ENCODE data around the gene PTPN2.

The PTPN2 gene

DNA sequence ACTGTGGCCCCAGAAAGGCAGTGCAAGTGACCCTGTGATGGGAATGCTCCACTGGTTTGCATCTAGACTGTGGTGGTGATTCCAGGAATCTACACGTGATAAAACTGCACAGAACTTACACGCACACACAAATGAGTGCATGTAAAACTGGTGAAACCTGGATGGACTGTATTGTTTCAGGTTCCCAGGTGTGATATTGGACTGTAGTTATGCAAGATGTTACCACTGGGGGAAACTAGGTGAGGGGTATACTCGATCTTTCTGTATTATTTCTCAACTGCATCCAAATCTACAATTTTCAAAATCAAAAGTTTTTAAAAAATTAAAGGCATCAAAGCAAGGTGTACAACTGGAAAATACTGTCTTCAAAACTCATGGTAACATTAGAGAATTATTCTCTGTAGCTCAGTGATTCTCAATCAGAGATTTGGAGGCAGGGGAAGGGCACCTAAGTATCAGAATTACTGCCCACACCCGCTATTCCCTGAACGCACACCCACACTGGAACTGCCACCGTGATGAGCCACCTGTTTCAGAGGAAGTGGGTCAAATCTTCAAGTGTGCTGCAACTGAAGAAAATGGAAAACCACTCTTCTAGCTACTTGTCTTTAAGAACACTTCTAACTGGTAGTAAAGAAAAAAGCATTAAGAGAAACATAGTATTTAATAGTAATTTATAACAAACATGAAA, 26.7 kb downstream of the PTPN2 start:
- no peak for DNase-seq

DNA sequence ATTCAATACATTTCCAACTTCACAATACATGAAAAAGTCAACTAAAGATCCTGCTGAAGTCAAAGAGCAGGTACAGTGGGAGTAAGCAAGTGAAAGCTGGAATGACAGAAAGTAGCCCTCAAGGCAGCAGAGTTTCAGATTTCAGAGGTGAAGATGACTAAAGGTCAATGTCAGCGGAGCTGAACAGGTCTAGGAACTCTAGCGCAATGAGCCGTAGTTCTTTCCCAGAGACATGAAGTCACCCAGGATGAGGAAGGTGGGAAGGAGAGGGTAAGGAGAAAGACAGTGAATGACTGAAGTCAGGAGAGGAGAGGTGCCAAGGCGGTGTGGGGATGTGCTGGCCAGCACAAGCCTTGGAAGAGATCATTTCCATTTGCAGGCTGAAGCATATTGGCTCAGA, 28.1 kb downstream of the PTPN2 start:
- no peak for DNase-seq

DNA sequence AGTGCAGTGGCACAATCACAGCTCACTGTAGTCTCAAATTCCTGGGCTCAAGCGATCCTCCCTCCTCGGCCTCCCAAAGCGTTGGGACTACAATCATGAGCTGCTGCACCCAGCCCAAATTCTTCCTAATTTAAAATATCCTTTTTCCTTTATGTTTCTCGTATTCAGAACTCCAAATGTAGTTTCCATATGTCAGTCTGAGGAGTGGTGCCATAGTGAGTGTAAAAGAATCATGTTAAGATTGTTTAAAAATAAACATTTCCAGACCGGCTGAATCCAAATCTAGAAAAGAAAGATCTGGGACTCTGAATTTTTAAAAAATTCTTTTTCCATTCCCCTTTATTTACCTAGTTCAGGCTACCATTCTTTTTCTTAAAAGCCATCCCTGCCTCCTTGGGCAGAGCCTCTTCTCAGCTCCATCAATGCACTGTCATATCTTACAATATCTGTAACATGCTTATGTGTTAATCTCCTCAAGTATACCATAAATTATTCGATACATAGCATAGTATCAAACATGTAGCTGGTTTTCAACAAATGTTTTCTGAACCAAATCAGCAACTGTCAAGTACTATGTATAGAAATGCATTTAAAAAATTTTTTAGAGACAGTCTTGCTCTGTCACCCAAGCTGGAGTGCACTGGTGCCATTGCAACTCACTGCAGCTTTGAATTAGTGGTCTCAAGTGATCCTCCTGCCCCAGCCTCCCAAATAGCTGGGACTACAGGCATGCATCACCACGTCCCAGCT, 31.3 kb downstream of the PTPN2 start:
- DNase-seq = no peak

DNA sequence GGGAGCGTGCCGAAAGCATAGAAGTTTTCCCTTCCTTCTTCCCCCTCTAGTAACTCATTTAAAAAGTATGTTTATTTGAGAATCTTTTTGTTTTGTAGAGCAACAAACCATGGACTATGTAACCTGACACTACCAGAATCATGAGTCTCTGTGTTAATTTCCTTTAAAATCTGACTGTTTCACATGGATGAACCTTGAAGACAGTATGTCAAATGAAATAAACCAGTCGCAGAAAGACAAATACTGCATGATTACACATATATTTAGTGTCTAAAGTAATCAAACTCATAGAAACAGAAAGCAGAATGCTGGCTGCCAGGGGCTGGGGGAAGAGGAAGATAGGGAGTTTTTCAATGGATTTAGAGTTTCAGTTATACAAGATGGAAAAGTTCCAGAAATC, 32.3 kb downstream of the PTPN2 start:
- DNase-seq = no peak

DNA sequence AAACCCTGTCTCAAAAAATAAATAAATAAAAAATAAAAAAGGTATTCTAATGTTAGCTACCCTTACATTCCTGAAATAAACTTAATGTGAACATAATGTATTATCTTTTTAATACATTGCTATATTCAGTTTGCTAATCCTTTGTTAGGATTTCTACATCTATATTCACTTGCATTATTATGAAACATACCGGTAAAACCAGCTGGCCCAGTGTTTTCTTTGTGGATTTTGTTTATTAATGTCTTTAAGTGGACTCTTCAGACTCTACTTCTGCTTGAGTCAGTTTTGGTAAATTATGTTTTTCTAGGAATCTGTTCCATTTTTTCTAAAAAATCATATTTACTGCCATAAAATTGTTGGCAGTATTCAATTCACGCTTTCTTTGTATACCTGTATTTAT, 34.5 kb downstream of the PTPN2 start:
- no peak for DNase-seq

DNA sequence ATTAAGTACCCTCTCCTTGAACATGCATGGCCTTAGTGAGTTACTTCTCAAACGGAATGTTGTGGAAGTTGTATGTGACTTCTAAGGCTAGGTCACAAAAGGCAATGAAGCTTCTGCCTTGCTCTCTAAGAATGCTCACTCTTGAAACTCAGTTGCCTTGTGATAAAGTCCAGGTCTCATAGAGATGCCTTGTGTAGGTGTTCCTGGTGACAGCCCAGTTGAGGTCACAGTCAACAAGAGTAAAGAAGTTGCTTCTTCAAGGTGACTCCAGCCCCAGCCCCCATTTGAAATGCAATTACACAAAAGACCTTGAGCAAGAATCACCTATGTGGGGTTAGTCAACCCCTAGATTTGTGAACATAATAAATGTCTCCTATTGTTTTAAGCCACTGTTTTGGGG, 35.6 kb downstream of the PTPN2 start:
- no peak for DNase-seq

DNA sequence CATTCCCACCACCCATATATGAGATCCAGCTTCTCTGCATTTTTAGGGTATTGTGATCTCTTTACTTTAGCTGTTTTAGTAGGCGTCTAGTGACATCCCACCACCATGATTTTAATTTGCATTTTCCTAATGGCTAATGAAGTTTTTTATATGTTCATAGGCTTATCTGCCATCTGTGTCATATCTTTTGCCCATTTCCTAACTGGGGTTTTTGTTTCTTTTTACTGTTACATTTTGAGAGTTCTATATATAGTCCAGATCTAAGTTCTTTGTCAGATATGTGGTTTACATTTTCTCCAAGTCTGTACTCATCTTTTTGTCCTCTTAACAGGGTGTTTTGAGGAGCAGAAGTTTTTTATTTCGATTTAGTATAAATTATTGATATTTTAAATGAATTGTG, 39.6 kb downstream of the PTPN2 start:
- no peak for DNase-seq

DNA sequence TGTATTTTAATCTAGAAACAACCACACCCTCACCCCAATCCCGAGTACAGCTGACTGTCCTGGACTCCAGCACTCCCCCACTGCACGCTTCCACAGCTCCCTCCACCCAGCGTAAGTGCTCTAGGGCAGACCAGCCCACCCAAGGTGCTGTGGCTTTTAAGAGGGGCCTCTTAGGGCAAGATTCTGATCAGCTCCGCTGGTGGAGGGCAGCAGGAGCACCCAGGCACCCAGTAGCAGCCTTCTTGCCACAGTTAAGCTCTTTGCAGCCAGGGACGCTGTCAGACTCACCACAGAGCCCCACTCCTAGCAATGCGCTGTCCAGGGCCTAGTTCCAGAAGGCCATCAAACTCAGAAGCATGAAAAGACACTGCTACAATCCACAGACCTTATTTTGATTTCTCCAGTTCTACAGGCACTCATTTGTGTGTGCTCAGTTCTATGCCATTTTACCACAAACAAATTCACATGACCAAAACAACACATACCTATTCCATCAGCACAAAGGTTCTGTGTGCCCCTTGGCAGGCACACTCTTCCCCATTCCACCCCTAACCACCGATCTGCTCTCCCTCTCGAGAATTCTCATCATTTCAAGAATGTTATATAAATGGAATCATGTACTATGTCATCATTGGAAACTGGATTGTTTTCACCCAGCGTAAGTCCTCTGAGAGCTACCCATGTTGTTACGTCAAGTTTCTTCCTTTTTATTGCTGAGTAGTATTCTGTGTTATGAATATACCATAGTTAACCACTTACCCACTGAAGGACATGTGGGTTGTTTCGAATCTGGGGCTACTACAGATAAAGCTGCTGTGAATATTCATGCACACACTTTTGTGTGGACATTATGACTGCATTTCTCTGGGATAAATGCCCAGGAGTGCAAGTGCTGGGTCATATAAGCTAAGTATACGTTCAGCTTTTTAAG, 40.4 kb downstream of the PTPN2 start:
- no peak for DNase-seq

DNA sequence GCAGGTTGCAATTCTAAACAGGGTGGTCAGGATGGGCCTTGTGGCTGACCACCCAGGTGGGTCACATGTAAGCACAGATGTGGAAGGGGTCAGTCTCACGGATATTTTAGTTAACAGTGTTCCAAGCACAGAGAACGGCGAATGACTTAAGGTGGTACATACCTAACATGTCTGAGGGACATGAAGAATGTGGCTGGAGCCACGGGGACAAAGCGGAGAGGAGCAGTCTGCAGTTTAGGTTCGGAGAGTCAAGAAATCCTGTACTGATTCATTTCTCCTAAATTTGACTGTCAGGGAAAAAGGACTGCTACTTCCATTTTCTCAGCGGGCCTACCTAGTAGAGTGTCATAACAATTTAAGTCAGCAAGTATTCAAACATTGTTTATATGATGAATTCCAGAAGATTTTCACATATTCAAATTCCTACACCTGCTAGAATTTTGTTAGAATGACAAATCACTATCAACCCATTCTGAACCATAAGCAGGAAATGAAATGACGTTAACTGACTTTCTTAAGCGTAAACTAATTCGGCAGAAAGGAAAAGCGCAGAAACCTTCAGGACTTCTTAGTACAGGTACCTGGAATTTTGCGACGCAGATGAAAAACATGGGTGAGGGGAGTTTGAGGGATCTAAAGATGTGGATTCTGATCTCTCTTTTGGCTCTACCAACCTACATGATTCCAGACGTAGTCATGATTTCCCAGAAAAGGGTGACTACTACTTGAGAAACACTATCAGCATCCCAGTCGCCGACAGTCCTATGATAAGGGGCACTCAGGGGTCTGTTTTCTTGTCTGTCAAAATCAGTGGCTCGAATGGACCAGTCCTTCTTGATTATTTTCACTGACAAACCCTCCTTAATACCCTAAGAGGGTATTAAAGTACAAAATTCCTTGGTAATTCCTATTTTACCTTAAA, 41.3 kb downstream of the PTPN2 start:
- no peak for DNase-seq

DNA sequence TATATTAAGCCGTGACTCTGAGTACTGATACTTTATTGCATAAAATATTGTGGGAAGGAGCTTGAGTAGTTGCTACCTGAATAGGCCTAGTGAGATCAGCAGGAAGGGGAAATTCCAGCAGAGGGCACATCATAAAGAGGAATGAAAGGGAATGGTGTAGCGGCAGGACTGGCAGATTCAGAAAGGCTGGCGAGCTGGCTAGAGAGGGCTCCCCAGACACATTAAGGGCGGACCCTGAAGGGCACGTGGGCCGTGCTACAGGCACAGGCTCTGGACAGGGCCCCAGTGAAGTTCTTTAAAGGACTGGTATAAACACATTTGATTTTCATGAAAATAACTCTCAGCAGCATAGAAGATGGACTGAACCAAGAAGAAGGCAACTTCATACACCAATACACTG, 43.0 kb downstream of the PTPN2 start:
- no peak for DNase-seq

DNA sequence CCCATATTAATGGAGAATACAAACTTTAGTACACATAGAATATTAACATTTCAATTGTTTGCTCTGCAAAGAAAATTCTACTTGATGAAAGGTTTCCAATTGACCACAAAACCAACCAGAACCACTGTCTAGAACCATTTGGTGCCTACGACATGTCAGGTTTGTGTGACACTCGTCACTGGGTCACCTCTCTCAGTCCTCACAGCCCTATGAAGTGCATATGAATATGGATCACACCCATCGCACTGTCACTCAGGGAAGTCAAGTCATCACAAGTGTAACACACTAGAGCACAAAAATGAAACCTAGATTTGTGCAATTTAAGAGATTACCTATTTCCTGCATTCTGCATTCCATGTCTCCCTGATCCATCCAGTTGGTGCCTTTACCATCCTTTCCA, 43.7 kb downstream of the PTPN2 start:
- no peak for DNase-seq

DNA sequence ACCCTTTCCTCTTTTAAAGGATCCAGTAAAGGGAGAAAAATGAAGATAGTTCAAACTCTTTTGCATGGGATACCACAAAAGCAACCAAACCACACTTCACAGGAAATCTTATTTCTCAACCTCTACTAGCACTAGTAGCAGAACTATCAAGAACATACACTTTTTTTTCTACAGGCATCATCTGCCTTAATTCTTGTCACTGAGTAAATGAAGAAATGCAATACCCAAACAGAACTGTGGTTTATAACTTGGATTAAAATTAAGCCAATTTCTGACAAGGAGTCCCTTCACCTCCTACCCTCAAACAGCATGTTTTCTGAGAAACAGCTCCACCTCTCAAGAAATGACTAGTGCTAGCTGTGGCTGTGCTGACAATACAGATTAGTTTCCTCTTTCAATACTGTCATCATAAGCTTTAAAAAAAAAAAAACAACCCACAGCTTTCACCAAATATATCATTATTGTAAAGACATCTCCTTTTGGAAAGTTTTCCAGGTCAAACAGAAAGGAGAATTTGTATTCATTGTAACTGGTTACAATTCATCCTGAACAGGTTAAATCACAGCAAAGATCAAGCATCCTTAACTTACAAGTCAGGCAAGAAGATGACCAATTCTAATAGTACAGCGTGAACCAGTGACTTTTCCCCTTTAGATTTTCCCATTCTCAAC, 44.4 kb downstream of the PTPN2 start:
- DNase-seq = no peak

DNA sequence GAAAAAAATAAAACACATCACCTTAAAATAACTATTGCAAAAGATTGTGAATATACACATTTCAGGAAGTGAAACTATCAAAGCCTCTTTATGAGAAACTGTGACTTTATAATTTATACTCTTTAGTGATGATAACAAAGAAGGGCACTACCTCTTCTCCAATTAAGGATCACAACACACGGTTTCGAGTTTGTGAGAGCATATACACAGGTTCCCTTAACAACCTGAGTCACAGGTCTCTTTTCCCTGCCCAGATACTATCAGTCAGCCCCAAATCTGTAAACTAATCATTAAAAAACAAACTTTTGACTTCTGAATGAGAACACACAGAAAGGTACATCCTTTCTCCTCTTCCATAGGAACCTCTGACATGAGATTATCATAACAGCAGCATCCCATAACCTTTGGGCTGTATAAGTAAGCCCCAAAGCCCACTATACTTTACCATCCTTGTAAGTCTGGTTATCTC, 44.9 kb downstream of the PTPN2 start:
- DNase-seq = peak; percentile 6

DNA sequence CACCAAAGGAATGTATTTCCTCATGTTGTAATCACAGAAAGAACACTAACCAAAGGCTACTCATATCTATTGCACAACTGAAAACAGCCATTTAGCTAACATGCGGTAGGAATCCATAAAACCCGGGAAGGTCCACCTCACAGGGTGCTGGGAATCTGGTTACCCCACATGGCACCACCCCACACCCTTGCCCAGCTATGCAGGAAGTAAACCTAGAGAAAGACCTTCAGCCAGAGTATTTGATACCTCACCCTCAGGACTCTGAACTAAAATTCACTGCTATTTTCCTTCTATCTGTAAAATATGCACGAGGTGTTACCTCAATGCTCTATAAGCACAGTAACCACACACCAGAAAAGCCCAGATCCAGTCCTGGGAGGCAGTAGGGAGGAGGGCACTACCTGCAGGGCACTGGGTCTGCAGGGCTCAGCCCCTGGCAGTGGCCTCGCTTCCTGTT, 45.8 kb downstream of the PTPN2 start:
- no peak for DNase-seq

DNA sequence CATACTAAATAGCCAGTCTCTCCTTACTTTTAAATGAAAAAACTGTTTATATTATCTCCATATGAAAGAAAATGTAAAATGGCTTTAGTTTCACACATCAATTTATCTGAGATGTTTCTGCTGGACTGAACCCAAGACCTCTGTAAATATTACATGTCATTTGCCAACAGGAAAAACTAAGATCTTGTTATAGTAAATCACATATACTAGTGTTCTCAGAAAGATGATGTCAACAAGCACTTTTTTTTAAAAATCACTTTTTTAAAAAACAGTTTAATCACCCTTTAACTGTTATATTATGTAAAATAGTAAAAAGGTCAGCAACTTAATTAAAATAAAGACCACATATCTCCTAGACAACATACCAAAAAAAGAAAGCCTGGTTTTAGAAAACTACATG, 46.3 kb downstream of the PTPN2 start:
- no peak for DNase-seq

DNA sequence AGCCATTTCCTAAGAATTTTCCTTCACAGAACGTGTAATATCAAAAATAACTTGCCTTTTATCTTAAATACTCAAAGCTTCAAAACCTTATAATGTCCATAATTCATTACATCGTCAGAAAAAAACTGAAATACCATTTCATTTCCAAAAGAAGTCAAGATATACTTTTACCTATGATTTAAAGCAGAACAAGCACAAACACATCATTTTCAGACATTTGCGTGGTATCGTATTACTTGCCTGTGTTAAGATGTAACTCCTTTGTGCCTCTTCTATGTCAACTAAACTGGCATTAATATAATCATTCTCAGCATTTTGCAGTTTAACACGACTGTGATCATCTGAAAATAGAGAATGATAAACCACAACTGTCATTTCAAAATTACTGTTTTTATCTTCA, 47.5 kb downstream of the PTPN2 start:
- DNase-seq = no peak

DNA sequence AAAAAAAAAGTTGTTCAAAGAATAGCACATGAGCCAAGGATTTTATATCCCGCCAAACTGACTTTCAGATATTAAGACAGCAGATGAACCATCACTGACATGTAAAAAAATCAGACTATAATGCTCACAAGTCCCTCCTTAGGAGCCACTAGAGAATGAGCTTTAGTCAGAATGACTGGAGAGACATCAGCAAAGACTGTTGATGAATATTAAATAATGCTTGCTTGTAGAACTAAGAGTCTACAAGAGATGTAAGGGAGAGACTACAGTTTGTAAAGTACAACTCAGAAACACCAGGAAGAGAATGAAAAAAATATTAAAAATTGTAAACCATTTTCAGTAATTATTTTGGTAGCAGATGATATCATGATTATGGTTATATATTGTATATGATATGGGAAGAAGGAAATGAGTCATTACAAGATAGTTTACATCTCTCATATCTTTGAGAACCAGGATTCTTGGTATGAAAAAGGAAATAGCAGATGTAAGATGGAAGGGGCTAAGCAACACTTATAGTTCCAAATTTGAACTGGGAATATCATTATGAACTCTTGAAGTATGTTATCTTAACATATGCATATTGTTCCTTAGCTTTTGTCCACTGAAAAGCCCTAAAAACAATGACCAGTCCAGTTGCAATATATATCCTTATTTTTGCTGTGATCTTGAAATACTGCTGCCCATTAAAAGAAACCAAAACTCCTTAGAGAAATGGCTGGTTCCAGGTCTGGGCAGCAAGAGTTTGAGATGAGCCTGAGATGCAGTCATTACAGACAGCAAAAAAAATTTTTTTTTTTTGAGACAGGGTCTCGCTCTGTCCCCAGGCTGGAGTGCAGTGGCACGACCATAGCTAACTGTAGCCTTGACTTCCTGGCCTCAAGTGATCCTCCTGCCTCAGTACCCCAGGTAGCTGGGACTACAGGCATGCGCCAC, 55.7 kb downstream of the PTPN2 start:
- no peak for DNase-seq

DNA sequence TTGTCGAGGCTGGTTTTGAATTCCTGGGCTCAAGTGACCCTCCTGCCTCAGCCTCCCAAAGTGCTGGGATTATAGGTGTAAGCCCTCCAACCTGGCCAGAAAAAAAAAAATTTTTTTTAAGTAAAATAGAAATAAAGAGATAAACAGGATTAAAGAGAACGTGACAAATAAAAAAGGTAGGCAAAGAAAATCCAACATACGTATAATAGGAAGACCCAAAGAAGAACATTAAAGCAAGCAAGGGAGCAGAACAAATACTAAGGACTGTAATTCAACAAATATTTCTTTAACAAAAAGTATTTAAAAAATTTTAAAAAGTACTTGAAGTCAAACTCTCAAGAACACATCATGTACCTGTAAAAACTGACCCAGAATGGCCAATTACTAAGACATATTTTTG, 56.4 kb downstream of the PTPN2 start:
- DNase-seq = no peak

DNA sequence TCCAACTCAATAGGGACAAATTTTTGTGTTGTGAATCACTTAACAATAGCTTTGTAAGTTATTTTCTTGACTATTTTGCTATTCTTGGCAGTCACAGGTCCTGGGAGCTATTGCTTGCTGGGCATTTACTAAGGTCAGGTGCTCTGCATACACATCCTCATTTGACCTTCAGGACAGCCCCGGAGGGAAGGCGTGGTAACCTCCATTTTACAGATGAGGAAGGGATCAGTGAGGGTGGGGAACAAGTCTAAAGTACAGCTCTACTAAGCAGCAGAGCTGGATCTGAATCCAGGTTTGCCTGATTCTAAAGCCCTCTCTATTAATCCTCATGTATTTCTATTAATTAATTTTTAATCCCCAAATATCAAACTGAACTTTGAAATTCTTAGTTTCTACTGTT, 58.8 kb downstream of the PTPN2 start:
- no peak for DNase-seq

DNA sequence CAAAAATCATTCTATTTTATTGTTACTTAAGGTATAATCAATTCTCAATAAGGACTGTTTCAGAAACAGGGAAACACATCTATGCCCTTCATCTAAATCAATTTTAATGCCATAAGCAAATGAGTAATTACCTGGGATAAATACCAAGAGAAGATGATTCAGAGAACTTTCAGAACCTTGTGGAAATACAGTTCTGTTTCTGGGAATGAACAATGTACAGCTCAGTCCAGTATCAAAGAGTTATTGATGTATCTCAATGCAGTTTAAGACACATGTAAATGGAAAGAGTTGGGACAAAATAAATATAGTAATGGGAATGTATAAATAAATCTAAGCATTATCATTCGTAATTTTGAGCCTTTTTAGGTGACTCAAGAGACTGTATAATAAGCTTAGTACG, 60.1 kb downstream of the PTPN2 start:
- DNase-seq = no peak

DNA sequence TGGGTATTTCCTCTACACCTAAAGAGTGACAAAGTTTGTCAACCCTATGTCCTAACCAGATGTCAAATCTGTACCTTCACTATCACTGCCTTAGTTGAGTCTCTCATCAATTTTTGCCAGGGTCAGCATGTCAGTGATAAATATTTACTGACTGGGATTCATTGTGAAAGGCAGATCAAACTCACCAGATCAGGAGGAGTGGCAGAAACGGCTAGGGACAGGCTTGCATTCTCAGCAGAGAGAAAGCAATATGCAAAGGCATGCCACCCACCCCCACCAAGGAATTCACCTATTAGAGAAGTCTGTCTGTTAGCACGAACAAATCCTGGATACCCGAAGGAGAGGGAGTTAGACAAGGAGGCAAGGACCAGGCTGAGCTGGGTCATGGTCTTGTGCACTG, 62.6 kb downstream of the PTPN2 start:
- no peak for DNase-seq
